GM12801 (cell line): Measurements from ENCODE around the gene CATSPERD.

ENCODE experiments used
- TF ChIP-seq, protein P1 (sequence below): IDR thresholded peaks from one replicate; pipeline ENCODE4 v1.5.1; 2011; ENCODE audit warnings: control low read depth; ENCODE audit not compliant: insufficient read length; ENCODE audit errors: extremely low read depth

CATSPERD gene

DNA sequence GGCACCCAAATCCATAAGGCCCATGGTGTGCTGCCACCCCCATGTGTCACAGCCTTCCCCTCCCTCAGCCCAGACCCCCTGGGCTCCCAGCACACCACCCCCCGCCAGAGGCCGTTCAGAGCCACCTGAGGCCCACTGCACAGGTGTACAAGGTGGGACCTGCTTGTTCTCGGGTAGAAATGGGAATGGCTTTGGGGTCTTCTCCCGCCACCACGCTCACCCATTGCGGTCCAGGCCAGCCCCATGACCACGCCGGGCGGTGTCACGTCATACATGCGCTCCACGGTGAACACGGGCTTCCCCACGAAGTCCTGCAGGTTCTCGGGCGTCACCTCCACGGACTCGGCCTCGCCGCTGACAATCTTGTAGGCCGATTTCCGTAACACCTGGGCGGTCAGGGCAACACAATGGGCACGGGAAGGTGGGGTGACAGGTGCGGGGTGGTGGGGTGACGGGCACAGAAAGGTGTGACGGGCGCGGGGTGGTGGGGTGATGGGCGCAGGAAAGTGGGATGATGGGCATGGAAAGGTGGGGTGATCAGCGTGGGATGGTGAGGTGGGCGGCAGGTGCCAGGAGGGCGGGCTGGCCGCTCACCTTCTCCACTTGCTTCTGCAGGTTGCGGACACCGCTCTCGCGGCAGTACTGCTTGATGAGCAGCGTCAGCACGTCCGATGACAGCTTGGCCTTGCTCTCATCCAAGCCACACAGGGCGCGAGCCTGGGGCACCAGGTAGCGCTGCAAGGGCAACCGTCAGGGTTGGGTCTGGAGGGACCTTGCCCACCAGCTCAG is 26.1 kb upstream of the CATSPERD start:
- TF ChIP-seq, protein P1, sequence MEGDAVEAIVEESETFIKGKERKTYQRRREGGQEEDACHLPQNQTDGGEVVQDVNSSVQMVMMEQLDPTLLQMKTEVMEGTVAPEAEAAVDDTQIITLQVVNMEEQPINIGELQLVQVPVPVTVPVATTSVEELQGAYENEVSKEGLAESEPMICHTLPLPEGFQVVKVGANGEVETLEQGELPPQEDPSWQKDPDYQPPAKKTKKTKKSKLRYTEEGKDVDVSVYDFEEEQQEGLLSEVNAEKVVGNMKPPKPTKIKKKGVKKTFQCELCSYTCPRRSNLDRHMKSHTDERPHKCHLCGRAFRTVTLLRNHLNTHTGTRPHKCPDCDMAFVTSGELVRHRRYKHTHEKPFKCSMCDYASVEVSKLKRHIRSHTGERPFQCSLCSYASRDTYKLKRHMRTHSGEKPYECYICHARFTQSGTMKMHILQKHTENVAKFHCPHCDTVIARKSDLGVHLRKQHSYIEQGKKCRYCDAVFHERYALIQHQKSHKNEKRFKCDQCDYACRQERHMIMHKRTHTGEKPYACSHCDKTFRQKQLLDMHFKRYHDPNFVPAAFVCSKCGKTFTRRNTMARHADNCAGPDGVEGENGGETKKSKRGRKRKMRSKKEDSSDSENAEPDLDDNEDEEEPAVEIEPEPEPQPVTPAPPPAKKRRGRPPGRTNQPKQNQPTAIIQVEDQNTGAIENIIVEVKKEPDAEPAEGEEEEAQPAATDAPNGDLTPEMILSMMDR, result no peak

GRCh38 chr19:5694956-5695648 is 25.3 kb upstream of the CATSPERD start:
- TF ChIP-seq, protein P1, result no peak

DNA sequence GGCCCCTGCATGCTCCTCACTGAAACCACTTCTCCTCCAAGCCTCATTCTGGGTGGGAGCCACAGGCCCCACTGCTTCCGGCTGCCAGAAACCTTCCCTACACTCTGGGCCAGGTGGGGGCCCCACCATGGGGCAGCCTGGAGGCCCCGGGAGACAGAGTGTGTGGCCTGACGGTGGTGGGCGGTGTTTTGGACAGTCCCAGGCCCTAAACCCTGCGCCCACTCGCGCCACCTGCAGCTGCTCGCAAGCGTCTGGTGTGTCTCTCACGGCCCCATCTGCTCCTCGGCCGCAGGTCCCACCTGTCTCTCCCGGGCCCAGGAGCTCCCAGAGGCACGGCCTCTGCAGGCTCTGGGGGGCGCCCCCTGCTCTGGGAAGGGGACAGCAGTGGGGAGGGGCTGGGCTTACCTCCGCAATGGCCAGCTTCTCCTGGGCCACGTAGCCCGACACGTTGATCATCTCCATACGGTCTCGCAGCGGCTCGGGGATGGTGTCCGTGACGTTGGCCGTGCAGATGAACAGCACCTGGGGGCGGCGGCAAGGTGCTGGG is 24.7 kb upstream of the CATSPERD start:
- TF ChIP-seq, protein P1, result no peak

- TF ChIP-seq, protein P1, result no peak
Observed at GRCh38 chr19:5696196-5697021, 24.0 kb upstream of the CATSPERD start.

- TF ChIP-seq, protein P1, result no peak
Observed at GRCh38 chr19:5697022-5697889, 23.2 kb upstream of the CATSPERD start.

GRCh38 chr19:5697890-5698634 is 22.4 kb upstream of the CATSPERD start:
- TF ChIP-seq, protein P1, result no peak
